ENCODE measurements around the gene ENTR1.

Gene ENTR1

GRCh38 chr9:136402067-136402466 is 8.3 kb downstream of the ENTR1 start:
- TF ChIP-seq, protein P1, sequence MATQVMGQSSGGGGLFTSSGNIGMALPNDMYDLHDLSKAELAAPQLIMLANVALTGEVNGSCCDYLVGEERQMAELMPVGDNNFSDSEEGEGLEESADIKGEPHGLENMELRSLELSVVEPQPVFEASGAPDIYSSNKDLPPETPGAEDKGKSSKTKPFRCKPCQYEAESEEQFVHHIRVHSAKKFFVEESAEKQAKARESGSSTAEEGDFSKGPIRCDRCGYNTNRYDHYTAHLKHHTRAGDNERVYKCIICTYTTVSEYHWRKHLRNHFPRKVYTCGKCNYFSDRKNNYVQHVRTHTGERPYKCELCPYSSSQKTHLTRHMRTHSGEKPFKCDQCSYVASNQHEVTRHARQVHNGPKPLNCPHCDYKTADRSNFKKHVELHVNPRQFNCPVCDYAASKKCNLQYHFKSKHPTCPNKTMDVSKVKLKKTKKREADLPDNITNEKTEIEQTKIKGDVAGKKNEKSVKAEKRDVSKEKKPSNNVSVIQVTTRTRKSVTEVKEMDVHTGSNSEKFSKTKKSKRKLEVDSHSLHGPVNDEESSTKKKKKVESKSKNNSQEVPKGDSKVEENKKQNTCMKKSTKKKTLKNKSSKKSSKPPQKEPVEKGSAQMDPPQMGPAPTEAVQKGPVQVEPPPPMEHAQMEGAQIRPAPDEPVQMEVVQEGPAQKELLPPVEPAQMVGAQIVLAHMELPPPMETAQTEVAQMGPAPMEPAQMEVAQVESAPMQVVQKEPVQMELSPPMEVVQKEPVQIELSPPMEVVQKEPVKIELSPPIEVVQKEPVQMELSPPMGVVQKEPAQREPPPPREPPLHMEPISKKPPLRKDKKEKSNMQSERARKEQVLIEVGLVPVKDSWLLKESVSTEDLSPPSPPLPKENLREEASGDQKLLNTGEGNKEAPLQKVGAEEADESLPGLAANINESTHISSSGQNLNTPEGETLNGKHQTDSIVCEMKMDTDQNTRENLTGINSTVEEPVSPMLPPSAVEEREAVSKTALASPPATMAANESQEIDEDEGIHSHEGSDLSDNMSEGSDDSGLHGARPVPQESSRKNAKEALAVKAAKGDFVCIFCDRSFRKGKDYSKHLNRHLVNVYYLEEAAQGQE (IDR thresholded peaks at IDR 0.05; ENCODE audit: insufficient read depth in 1 of 2, low read depth in 2 of 2, low read length in 2 of 2), result no peak
- no peak for TF ChIP-seq POLR2AphosphoS5 (IDR thresholded peaks at IDR 0.05; ENCODE audit: low read depth, low read length)

- TF ChIP-seq SIN3A (IDR thresholded peaks at IDR 0.05; ENCODE audit: borderline replicate concordance, insufficient read depth, low read length), result no peak
- TF ChIP-seq POLR2AphosphoS5 (IDR thresholded peaks at IDR 0.05; ENCODE audit: low read depth, low read length), result peak; percentile 9; the same call in 1 of the 2 replicates
Observed at GRCh38 chr9:136401173-136401922, 9.1 kb downstream of the ENTR1 start.

DNA sequence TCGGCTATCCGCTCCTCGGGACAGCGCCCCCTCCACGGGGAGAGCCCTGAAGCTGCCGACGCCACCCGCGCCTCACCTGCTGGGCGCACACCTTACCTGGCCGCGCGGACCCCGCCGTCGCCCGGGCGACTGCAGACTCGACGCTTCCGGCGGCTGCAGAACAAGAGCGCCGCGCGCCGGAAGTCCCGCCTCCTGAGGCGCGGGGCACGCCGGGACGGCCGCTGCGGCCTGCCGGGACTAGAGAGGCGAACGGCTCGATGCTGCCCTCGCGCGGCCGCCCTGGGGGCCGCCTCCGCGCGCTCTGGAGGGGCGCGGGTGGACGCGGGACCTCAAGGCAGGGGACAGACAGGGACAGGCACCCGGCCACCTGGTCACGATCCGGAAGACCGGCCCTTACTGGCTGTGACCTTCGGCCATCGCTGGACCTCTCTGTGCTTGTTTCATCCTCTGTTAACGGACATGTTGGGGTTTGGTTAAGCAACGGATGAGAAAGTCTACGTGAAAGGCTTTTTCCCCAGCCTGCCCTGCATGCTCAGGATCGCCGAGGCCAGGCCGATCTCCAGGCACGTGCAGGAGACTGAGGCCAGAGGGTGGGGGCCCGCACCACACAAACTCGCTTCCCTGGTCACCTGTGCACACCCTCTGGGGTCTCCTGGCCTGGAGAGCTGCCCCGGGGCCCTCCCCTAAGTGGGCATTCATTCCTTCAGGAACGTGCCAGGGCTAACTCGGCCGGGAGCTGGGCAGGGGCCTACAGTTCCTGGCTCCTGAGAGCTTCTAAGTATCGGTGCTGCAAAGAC is 10.2 kb downstream of the ENTR1 start, which contains the start of gene SNAPC4:
SNAPC4 (minus strand) TSS at position 133 of the 797 bp plus-strand sequence. CDS start 1,742 bp downstream, outside the sequence.
- no peak for TF ChIP-seq SIN3A (IDR thresholded peaks at IDR 0.05; ENCODE audit: borderline replicate concordance, insufficient read depth, low read length)
- peak; percentile 88; the same call in 1 of the 2 replicates for TF ChIP-seq TAF1 (IDR thresholded peaks at IDR 0.05; ENCODE audit: borderline replicate concordance, insufficient read depth, low read length)
- peak; percentile 61 for TF ChIP-seq POLR2AphosphoS5 (IDR thresholded peaks at IDR 0.05; ENCODE audit: low read depth, low read length)
- TF ChIP-seq, protein P1 (IDR thresholded peaks at IDR 0.05; ENCODE audit: insufficient read depth in 1 of 2, low read depth in 2 of 2, low read length in 2 of 2), result 0 out of 4 replicates have a peak, but pooled peaks of 1 of the 2 experiments have one; percentile 23

- TF ChIP-seq SIN3A (IDR thresholded peaks at IDR 0.05; ENCODE audit: borderline replicate concordance, insufficient read depth, low read length) (no peak), FOXP2 (optimal IDR thresholded peaks at IDR 0.05; ENCODE audit: borderline replicate concordance, extremely low read depth, extremely low read length, insufficient read depth) (no peak), TAF1 (IDR thresholded peaks at IDR 0.05; ENCODE audit: borderline replicate concordance, insufficient read depth, low read length) (no peak), POLR2AphosphoS5 (IDR thresholded peaks at IDR 0.05; ENCODE audit: low read depth, low read length) (no peak)
- TF ChIP-seq, protein P1 (IDR thresholded peaks at IDR 0.05; ENCODE audit: insufficient read depth in 1 of 2, low read depth in 2 of 2, low read length in 2 of 2), result no peak
Observed at GRCh38 chr9:136399176-136400037, 11.0 kb downstream of the ENTR1 start.

DNA sequence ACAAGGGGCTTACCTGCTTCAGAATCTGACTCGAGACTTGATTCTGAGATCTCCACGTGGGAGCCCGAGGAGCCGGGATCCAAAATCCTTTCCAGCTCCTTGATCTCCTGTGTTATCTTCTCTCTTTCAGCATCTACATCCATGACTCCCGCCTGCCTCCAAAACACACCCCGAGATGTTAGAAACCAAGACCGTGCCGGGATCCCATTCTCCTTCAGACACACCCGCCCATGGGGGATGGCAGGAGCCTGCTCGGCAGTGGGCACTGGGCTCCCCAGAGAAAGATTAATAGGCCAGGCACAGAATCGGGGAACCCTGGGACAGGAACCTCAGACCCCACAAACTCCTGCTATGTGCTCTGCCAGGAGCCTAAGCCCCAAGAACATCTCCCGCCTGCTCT is 12.1 kb downstream of the ENTR1 start:
- TF ChIP-seq TAF1 (IDR thresholded peaks at IDR 0.05; ENCODE audit: borderline replicate concordance, insufficient read depth, low read length) (no peak), FOXP2 (optimal IDR thresholded peaks at IDR 0.05; ENCODE audit: borderline replicate concordance, extremely low read depth, extremely low read length, insufficient read depth) (no peak), SIN3A (IDR thresholded peaks at IDR 0.05; ENCODE audit: borderline replicate concordance, insufficient read depth, low read length) (no peak), POLR2AphosphoS5 (IDR thresholded peaks at IDR 0.05; ENCODE audit: low read depth, low read length) (no peak)
- TF ChIP-seq, protein P1 (IDR thresholded peaks at IDR 0.05; ENCODE audit: insufficient read depth in 1 of 2, low read depth in 2 of 2, low read length in 2 of 2), result no peak
